Large intestine (tissue), 3 donors: ENCODE data around the gene RPS24. TPM values are rescaled to one million over a fixed set of nuclear protein-coding genes. Genes with fewer than 3 reads are reported as not detected.
"Not testable (repeated sequence)": the region's sequence is repeated elsewhere in the genome, so short reads cannot be mapped to it uniquely, and the experiment has no call there.

Experiments
- DNase-seq, 2 donors: peaks; one replicate each; pipeline versions ENCODE4 v3.0.0 to v3.0.0-alpha.2; 2013
- H3K27ac ChIP-seq: one replicate; pipeline ENCODE4 v1.5.1; 2013; ENCODE audit warnings: low read length
- H3K27me3 ChIP-seq: 2 replicates; pipeline ENCODE4 v1.6.1; 2013; ENCODE audit warnings: low read length; ENCODE audit not compliant: control insufficient read depth, insufficient read depth
- H3K36me3 ChIP-seq: 2 replicates; pipeline ENCODE4 v1.6.1; 2013; ENCODE audit warnings: low read length; ENCODE audit not compliant: control insufficient read depth, insufficient read depth
- H3K4me1 ChIP-seq: one replicate; pipeline ENCODE4 v1.6.1; 2013; ENCODE audit warnings: low read length; ENCODE audit not compliant: control insufficient read depth, insufficient read depth
- H3K4me3 ChIP-seq: one replicate; pipeline ENCODE4 v1.5.1; 2013; ENCODE audit warnings: low read length
- H3K9me3 ChIP-seq: one replicate; pipeline ENCODE4 v1.6.1; 2013; ENCODE audit warnings: mild to moderate bottlenecking, low read depth, low read length, moderate library complexity; ENCODE audit not compliant: control insufficient read depth
- WGBS: methylation state at CpG from one replicate; pipeline ENCODE4 v1.1.5; 2013; ENCODE audit warnings: low lambda C conversion rate; ENCODE audit not compliant: insufficient coverage; 5-methylcytosine and 5-hydroxymethylcytosine counted together
- polyA plus RNA-seq: library from polyadenylated mRNA; unstranded; fragments of 120-200 nt; gene quantifications from one replicate; pipeline ENCODE4 v1.2.1, GENCODE V29; 2013

Gene RPS24
- polyA plus RNA-seq, 1 donor, result 4,637 TPM

DNA sequence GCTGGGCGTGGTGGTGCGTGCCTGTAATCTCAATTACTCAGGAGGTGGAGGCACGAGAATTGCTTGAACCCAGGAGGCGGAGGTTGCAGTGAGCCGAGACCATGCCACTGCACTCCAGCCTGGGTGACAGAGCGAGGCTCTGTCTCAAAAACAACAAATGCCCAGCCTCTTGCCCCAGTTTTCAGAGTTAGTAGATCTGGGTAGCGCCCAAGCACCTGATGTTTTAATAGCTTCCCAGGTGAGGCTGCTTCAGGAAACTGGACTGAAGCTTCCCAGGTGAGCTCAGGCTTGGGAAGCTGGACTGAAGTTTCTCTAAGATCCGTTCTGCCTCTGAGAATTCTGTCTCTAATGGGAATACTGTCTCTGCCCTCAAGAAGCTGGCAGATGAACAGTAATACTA is 12.2 kb downstream of the RPS24 start:
- Histone ChIP-seq H3K36me3 (peaks cover 19% of the 10 kb centered on the region), H3K27ac (no peak overlapping the region), H3K4me1 (peaks cover 7% of the 10 kb centered on the region), H3K27me3 (no peaks in the 10 kb centered on the region), H3K4me3 (no peak overlapping the region), H3K9me3 (no peaks in the 10 kb centered on the region)
- WGBS, result no CpG with 5 or more reads among the region's 8 CpGs
- no peak for DNase-seq

DNA sequence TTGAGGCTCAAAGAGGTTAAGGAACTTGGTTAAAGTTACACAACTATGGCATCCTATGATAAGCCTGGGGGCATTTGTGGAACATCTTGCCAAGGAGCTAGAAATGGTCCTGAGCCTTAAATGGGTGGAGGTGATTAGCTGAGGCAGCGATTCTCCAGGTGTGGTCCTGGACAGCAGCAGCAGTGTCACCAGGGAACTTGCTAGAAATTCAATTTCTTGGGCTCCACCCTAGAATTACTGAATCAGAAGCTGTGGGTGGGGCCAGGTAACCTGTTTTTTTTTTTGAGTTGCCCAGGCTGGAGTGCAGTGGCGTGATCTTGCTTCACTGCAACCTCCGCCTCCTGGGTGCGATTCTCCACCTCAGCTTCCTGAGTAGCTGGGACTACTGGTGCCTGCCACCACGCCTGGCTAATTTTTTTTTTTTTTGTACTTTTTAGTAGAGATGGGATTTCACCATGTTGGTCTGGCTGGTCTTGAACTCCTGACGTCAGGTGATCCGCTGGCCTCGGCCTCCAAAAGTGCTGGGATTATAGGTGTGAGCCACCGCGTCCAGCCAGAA is 13.1 kb downstream of the RPS24 start:
- peaks cover 4% of the 10 kb centered on the region for H3K4me1 ChIP-seq
- H3K27me3 ChIP-seq, result no peaks in the 10 kb centered on the region
- H3K9me3 ChIP-seq, result no peaks in the 10 kb centered on the region
- no peak overlapping the region for H3K4me3 ChIP-seq
- WGBS, result no CpG with 5 or more reads among the region's 10 CpGs
- DNase-seq, result no peak
- peaks cover 10% of the 10 kb centered on the region for H3K36me3 ChIP-seq
- no peak overlapping the region for H3K27ac ChIP-seq

DNA sequence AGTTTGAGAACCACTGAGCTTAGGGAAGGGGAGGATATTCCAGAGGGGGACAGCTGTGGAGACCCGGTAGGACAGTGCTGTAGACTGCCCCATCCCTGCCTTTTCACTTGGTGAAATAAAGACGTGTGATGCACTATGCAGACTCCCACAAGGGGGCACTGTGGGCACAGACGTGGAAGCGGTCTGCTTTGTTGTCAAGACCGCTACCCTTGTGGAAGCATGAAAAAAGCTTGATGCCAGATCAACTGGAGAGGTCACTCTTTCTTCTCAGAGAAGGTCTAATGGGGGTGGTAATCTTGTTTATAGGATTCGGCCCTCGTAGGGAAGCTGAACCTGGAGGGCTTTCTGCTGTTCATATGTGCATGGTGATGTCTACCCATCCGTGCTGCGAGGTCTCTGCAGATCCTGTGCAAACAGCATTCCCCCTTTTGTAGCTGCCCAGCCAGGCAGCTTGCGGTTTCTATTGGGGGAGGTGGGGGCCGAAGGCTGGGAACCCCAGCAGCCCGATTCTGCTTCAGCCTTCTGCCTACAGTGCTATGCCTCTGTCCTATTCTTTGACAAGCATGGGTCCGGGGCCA is 13.7 kb downstream of the RPS24 start:
- Histone ChIP-seq H3K27me3 (no peaks in the 10 kb centered on the region), H3K9me3 (no peaks in the 10 kb centered on the region), H3K36me3 (peaks cover 4% of the 10 kb centered on the region), H3K27ac (no peak overlapping the region), H3K4me1 (peaks cover 4% of the 10 kb centered on the region), H3K4me3 (no peak overlapping the region)
- DNase-seq, result peak; percentile 72 to 78
- no CpG with 5 or more reads among the region's 13 CpGs for WGBS

DNA sequence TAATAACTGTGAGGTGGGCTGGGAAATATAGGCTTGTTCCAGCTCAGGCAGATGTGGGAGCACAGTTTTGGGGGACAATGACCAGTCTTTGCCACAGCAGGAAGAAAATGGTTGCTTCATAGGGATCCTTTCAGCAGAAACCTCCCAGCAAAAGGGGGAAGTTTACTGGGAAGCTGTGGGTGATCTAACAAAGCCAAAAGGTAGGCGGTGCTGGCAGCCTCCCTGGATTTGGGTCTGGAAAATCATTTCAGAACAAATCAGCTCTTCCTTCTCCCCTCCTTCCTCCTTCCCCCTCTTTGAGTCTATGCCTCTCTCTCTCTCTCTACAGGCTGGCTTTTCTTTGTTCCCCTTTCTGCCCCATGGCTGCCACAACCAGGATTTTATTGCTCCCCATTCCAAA is 16.2 kb downstream of the RPS24 start:
- no peak for DNase-seq
- Histone ChIP-seq H3K27ac (no peak overlapping the region), H3K27me3 (no peaks in the 10 kb centered on the region), H3K36me3 (no peaks in the 10 kb centered on the region), H3K4me3 (no peak overlapping the region), H3K9me3 (no peaks in the 10 kb centered on the region), H3K4me1 (peaks cover 4% of the 10 kb centered on the region)
- no CpG with 5 or more reads among the region's 1 CpG for WGBS

DNA sequence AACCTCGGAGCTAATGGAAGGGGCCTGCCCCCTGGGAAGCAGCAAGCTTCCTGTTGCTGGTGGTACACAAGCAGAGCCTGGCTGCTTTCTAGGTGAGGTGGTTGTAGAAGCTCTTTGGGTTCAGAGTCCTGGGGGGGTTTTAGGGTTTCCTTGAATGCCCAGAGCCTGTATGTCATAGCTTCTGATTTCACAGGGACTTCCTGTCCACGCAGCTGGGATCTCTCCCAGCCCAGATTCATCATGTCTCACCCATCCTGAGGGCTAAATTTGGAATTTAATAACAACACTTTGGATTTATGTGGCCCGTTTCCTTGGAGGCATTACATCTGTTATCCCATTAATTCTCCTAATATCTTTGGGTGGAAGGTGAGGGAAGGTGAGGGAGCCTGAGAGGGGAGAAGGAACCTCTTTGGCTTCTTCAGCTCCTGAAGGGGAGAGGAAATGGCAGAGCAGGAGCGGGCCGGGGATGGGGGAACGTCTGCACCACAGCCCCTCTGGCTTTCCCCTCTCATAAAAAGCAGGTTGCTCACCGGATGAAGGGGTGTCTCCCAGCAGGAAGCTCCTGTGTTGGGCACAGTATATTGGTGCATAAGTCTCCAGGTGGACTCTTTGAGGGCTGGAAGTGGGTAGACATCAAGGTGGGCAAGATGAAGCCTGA is 19.7 kb downstream of the RPS24 start:
- Histone ChIP-seq H3K27me3 (no peaks in the 10 kb centered on the region), H3K4me1 (peaks cover 4% of the 10 kb centered on the region), H3K9me3 (no peaks in the 10 kb centered on the region), H3K36me3 (no peaks in the 10 kb centered on the region), H3K4me3 (no peak overlapping the region), H3K27ac (no peak overlapping the region)
- peak in 1 of 2 donors; percentile 28 for DNase-seq
- no CpG with 5 or more reads among the region's 7 CpGs for WGBS

DNA sequence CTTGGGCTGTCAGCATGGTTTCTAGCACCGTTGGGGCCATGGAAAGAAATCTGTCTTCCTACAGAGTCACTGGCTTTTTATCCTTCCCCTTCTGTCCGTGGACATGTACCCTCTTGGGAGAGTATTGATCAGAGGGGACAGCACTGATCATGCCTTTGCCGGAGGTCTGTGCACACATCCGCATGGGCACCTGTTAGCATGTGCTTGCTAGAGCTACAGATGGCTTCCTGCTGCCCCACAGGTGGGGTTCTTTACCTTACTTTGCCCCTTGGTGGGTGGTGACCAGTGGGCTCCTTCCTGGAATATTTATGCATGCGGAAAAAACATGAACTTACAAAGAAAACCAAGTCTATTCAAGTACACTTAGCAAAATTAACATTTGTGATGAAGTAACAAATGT is 24.9 kb downstream of the RPS24 start:
- WGBS, result no CpG with 5 or more reads among the region's 5 CpGs
- H3K4me1 ChIP-seq, result no peaks in the 10 kb centered on the region
- H3K4me3 ChIP-seq, result no peak overlapping the region
- no peaks in the 10 kb centered on the region for H3K36me3 ChIP-seq
- H3K27ac ChIP-seq, result no peak overlapping the region
- H3K9me3 ChIP-seq, result no peaks in the 10 kb centered on the region
- no peaks in the 10 kb centered on the region for H3K27me3 ChIP-seq
- DNase-seq, result no peak

DNA sequence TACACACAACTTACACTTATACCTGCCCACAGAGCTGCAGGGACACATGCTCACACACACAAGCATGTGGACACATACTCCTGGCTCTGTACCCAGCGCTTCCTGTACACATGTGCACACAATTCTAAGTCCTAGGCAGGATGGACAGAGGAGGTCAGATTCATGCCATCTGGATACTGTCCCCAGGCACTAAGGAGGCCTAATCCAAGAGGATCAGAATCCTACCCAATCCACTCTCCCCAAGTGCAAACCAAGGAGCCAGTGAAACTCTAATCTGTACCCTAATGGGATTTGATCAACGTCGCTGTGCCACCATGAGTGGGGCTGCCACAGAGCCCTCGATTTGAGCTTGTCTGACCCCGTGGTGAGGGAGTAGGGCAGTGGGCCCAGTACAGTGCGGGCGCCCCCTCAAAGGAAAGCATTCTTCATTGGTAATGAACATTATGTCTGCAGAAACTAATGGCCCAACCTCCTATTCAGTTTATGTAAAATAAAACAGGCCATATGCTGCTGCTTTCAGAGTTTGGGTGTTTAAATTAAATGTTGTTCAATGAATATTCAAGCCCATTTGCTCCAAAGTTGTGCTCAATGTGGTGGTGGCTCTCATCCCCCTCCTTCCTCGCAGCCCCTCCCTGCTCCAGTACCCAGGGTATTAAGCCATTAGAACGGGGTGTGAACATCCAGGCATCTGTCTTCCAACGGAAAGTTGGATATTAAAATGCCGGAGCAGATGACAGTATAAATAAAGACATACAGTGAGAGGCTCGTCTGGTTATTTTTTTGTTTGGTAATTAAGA is 26.4 kb downstream of the RPS24 start:
- H3K36me3 ChIP-seq, result no peaks in the 10 kb centered on the region
- no peak overlapping the region for H3K4me3 ChIP-seq
- no CpG with 5 or more reads among the region's 12 CpGs for WGBS
- DNase-seq, result no peak
- H3K9me3 ChIP-seq, result no peaks in the 10 kb centered on the region
- no peaks in the 10 kb centered on the region for H3K4me1 ChIP-seq
- H3K27me3 ChIP-seq, result no peaks in the 10 kb centered on the region
- H3K27ac ChIP-seq, result no peak overlapping the region

DNA sequence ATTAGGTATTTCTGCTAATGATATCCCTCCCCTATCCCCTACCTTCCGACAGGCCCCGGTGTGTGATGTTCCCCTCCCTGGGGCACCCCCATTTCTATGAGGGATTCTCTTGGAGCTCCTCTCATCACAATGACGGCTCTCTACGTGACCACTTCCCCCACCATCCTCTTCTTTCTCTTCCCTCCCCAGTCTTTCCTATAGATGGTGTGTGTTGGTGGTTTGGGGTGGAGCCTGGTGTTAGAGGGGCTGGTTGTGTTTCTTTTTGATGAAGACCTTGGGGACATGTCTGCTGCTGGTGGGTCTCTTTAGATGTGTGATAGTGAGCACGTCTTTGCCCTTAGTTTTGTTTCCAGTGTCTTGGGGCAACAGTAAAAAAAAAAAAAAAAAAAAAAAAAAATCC is 28.6 kb downstream of the RPS24 start:
- Histone ChIP-seq H3K27me3 (no peaks in the 10 kb centered on the region), H3K36me3 (no peaks in the 10 kb centered on the region), H3K27ac (no peak overlapping the region), H3K4me1 (no peaks in the 10 kb centered on the region), H3K9me3 (no peaks in the 10 kb centered on the region), H3K4me3 (no peak overlapping the region)
- no CpG with 5 or more reads among the region's 5 CpGs for WGBS
- DNase-seq, result no peak

DNA sequence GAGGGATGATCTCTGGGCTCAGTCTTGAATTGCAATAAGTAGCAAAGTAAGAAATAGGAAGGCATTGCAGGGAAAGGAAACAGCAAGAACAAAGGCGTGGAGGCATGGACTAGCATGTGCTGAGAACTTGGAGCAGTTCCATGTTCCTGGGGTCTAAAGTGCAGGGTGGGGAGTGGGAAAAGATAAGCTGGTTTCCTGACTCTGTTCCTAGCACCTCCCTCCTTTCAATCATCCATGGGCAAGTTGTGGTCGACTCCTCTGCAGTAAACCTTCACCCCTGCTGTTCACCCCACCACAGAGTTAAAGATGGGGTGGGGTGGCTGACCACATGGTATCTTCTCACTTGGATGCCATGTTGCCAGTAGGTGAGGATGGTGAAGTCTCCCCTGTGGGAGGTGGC is 29.6 kb downstream of the RPS24 start:
- Histone ChIP-seq H3K27me3 (no peaks in the 10 kb centered on the region), H3K9me3 (no peaks in the 10 kb centered on the region), H3K4me3 (no peak overlapping the region), H3K36me3 (no peaks in the 10 kb centered on the region), H3K4me1 (no peaks in the 10 kb centered on the region), H3K27ac (no peak overlapping the region)
- whole genome bisulfite sequencing, result 27% methylated on average over 2 of the region's 2 CpGs
- peak in 1 of 2 donors; percentile 41 for DNase-seq

DNA sequence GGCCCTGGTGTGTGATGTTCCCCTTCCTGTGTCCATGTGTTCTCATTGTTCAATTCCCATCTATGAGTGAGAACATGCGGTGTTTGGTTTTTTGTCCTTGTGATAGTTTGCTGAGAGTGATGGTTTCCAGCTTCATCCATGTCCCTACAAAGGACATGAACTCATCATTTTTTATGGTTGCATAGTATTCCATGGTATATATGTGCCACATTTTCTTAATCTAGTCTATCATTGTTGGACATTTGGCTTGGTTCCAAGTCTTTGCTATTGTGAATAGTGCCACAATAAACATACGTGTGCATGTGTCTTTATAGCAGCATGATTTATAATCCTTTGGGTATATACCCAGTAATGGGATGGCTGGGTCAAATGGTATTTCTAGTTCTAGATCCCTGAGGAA is 31.3 kb downstream of the RPS24 start:
- H3K9me3 ChIP-seq, H3K27ac ChIP-seq, H3K4me1 ChIP-seq, H3K36me3 ChIP-seq, H3K27me3 ChIP-seq, DNase-seq, H3K4me3 ChIP-seq: not testable (repeated sequence)
- no CpG with 5 or more reads among the region's 2 CpGs for WGBS
